Measurements from ENCODE around the gene PLEKHA1.

Gene PLEKHA1

DNA sequence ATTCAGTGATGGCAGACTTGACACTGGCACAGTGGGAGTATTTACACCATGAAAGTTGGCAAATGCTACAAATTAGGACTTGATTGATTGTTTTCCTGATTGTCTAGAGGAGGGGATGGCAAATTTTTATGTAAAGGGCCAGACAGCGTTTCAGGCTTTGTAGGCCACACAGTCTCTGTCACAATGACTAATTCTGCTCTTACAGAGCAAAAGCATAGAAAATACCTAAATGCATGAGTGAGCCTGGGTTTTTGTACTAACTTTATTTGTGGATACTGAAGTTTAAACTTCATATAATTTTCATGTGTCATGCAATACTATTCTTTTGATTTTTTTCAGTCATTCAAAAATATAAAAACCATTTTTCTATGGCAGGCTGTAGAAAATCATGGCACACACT is 71.0 kb downstream of the PLEKHA1 start:
- no peak for DNase-seq (ENCODE audit: extremely low read depth, low read depth)
- no peak overlapping the region for H3K4me3 ChIP-seq (replicated peaks; ENCODE audit: low read depth, low read length)
- TF ChIP-seq, protein P1, sequence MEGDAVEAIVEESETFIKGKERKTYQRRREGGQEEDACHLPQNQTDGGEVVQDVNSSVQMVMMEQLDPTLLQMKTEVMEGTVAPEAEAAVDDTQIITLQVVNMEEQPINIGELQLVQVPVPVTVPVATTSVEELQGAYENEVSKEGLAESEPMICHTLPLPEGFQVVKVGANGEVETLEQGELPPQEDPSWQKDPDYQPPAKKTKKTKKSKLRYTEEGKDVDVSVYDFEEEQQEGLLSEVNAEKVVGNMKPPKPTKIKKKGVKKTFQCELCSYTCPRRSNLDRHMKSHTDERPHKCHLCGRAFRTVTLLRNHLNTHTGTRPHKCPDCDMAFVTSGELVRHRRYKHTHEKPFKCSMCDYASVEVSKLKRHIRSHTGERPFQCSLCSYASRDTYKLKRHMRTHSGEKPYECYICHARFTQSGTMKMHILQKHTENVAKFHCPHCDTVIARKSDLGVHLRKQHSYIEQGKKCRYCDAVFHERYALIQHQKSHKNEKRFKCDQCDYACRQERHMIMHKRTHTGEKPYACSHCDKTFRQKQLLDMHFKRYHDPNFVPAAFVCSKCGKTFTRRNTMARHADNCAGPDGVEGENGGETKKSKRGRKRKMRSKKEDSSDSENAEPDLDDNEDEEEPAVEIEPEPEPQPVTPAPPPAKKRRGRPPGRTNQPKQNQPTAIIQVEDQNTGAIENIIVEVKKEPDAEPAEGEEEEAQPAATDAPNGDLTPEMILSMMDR (IDR thresholded peaks at IDR 0.05; ENCODE audit: low read depth, low read length, missing control alignments) = no peak

DNA sequence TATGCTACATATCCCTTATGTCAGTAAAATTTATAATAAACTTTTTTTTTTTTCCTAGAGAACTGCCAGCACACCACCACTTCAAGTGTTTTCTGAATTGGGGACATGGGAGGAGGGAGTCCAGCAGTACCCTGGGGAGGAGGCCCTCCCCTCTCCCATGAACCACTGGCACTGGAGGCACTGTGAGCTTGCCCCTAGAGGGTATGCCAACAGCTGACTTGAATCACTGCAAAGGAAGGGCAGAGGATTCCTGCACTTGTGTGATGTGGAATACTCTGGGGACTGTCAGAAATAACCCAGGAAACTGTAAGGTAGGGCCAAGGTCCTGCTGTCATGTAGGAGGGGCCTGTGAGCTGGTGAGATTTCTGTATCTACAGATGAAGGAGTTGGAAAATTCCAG is 71.4 kb downstream of the PLEKHA1 start:
- H3K4me3 ChIP-seq (replicated peaks; ENCODE audit: low read depth, low read length) = no peak overlapping the region
- no peak for DNase-seq (ENCODE audit: extremely low read depth, low read depth)
- TF ChIP-seq, protein P1 (IDR thresholded peaks at IDR 0.05; ENCODE audit: low read depth, low read length, missing control alignments) = no peak

DNA sequence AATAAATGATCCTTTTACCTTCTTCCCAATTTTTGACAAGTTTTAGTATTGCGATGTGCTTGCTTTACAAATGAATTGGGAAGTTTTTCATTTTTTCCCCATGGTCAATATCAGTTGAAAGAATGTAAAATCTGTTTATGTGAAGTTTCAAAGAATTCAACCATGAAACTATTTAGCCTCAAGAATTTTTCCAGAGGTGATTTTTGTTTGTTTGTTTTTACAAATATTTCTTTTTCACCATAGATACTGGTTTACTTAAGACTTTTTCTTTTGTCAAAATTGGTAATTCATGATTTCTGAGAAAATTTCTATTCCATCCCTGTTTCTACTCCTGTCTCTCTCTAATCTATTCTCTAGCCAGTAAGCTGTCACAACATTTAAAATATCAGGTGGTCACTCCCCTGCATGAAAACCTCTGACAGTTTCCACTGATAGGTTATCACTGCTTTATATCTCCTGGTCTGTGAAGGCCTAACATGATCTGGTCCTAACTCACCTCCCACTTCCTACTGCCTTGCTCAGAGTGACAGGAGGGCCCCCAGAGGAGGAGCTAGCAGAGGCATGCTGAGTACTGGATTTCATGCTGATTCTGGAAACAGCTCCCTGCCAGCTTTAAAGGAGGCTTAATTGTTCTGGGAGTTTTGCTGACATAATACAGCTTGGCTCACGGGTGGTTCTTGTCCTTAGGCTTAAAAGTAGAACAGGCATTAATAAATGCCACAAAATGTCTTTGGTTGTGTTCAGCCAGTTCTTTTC is 72.3 kb downstream of the PLEKHA1 start:
- no peak for DNase-seq (ENCODE audit: extremely low read depth, low read depth)
- no peak overlapping the region for H3K4me3 ChIP-seq (replicated peaks; ENCODE audit: low read depth, low read length)
- TF ChIP-seq, protein P1 (IDR thresholded peaks at IDR 0.05; ENCODE audit: low read depth, low read length, missing control alignments) = no peak

DNA sequence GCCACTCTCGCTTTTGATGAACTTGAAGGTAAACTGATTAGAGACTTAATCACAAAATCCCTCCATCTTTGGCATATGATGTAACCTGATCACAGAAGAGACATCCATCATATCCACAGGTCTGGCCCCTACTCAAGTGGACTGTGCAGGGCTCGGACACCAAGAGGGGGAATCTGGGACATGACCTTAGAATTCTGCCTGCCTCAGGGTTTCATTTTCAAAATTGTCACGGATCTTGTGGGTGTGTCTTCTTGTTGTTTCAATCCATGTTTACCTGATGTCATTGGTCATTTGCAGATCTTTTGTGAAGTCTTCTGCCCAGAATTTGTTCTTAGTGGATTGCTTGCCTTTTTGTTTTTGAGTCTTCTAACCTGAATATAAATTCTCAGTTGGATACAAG is 74.1 kb downstream of the PLEKHA1 start:
- no peak for DNase-seq (ENCODE audit: extremely low read depth, low read depth)
- no peak overlapping the region for H3K4me3 ChIP-seq (replicated peaks; ENCODE audit: low read depth, low read length)
- TF ChIP-seq, protein P1 (IDR thresholded peaks at IDR 0.05; ENCODE audit: low read depth, low read length, missing control alignments) = no peak

DNA sequence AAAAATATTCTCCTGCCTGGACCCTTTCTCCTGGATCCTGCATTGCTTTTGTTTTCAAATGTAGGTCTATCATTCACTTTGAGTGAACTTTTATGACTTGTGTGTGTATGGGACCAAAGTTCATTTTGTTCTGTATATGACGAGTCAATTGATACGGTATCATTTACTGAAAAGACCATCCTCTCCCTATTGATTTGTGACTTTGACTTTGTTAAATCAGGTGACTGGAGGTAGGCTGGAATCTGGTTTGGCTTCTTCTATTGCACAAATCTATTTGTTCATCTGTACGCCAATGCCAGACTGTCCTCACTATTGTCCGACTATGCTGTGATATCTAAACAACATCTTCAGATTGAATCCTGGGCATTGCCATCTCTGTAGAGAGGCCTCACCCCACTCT is 74.6 kb downstream of the PLEKHA1 start:
- TF ChIP-seq, protein P1 (IDR thresholded peaks at IDR 0.05; ENCODE audit: low read depth, low read length, missing control alignments) = no peak
- H3K4me3 ChIP-seq (replicated peaks; ENCODE audit: low read depth, low read length) = no peak overlapping the region
- DNase-seq (ENCODE audit: extremely low read depth, low read depth) = no peak

DNA sequence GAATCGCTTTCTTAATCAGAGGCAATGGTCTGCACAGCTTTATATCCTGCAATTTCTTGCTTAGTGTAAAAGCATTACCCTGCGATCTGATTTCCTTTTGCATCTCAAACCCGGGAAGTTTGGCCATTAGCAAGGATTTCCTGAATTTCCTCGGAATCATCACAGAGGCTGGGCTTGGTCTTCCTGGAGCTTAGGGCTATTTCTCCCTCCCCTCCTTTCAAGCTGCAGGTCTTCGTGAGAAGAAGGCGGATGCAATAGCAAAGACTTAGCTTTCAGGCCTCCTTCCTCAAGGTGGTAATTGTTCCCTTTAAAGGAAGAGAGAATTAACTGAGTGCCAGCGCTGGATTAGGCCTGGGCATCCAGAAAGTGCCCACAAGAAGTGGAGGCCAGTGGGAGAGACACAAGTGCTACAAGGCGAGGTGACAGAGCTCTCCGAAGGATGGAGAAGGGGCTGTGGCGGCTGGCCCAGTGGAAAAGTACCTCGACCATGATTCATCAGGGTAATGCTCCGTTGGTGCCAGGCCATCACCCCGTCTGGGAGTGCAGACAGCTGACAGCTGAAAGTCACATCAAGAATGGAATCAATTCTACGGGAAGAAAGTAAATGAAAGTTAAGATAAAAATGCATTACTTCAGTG is 76.0 kb downstream of the PLEKHA1 start:
- no peak for DNase-seq (ENCODE audit: extremely low read depth, low read depth)
- no peak overlapping the region for H3K4me3 ChIP-seq (replicated peaks; ENCODE audit: low read depth, low read length)
- TF ChIP-seq, protein P1 (IDR thresholded peaks at IDR 0.05; ENCODE audit: low read depth, low read length, missing control alignments) = no peak
